AG20443 (cell line): ENCODE results near the gene PITPNM3.

Experiments
- DNase-seq: peaks from one replicate; pipeline ENCODE4 v3.0.0; 2012; ENCODE audit warnings: low spot score, mixed read lengths

Gene PITPNM3

GRCh38 chr17:6479622-6480302 is 76.6 kb downstream of the PITPNM3 start:
- no peak for DNase-seq

GRCh38 chr17:6478486-6478885 is 77.9 kb downstream of the PITPNM3 start:
- DNase-seq, result no peak

- DNase-seq, result no peak
Measured at GRCh38 chr17:6477831-6478383, 78.4 kb downstream of the PITPNM3 start.

DNA sequence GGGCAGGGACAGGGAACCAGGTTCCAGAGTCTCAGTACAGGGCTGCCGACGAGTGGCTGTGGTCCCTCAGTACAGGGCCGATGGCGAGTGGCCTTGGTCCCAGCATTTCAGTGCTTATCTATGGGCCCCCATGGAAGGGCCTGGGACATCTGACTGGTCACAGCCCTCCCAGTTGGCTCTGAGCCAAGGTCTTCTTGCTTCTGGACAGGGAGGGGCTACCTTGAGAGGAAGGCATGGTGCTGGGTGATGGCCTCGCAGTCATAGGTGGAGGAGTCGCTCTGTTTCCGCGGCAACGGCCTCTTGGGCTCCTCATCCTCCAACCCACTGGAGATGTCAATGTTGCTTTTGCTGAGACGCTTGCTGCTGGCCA is 79.6 kb downstream of the PITPNM3 start:
- DNase-seq, result no peak

DNA sequence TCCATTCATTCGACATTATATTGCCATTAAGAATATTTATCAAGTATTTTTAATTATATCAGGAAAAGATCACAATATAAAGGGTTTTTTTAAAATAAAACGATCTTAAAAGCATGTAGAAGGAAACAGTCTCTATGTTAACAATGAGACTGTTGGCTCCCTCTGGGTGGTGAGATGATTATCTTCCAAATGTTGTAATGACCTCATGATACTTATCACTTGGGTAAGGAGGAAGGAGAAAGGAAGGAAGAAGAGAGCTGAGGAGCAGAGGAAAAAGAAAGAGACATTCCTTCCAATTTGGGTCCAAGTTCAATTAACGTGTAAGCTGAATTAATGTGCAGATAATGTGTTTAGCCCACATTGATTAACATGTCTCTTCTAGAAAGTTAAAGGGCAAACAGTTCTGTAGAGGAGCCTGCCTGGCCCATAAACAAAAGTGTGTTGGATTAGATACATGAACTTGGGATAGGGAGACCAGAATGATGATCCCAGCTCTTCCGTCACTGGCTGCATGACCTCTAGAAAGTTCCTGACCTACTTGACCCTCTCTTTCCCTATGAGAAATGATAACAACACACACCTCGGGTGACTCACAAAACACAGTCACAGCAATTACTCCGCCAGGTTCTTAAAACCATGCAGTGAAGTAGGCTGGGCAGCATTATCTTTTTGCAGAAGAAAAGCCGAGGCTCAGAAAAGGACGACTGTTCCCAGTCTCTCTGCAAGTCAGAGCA is 80.1 kb downstream of the PITPNM3 start:
- no peak for DNase-seq

GRCh38 chr17:6475411-6475810 is 80.9 kb downstream of the PITPNM3 start:
- no peak for DNase-seq

DNA sequence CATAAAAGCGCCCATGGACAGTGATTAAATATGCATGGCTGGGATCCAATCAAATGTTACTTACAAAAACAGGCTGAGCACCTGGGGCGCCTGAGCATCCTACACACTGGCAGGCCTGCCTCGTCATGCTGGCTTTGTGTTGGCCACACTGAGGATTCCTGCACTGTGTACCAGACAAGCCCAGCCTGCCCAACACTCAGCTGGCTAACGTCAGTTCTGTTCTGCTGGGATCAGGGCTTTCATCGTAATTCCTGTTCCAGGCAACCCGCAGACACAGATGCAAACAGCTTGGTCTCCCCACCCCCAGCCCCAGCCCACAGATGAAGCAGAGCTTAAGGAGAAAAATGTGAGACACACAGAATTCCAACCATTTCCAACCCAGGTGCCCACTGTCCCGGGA is 81.4 kb downstream of the PITPNM3 start:
- DNase-seq, result no peak

- no peak for DNase-seq
Measured at GRCh38 chr17:6474376-6474775, 82.0 kb downstream of the PITPNM3 start.

DNA sequence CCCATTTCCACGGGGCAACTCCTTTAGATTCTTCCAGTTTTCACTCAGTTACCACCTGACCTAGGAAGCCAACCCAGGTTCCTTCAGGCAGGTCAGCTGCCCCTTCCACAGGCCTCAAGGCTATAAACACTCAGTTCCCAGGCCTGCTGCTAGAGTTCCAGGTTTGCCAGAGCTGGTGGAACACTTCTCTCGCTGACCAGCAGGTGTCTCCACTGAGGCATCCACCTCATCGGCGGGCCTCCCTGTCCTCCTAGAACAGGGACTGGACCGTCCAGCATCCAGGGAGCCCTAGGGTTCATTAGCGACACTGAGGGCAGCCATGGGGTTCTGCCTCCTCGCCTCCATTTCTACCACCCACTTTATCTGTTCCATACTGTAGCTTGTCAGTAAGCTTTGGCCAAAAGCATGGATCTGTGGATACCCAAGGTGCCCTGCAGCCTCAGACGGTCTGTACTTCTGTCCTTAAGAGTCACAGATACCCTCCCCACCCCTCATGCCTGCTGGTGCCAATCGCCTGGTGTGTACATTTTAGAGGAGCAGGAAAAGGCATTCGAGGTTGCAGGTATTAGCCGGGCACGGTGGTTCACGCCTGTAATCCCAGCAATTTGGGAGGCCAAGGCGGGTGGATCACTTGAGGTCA is 83.1 kb downstream of the PITPNM3 start:
- DNase-seq, result peak; percentile 94

GRCh38 chr17:6472517-6472916 is 83.8 kb downstream of the PITPNM3 start:
- DNase-seq, result no peak

- peak; percentile 89 for DNase-seq
Measured at GRCh38 chr17:6471531-6472465, 84.6 kb downstream of the PITPNM3 start.

- no peak for DNase-seq
Measured at GRCh38 chr17:6470751-6471521, 85.4 kb downstream of the PITPNM3 start.

DNA sequence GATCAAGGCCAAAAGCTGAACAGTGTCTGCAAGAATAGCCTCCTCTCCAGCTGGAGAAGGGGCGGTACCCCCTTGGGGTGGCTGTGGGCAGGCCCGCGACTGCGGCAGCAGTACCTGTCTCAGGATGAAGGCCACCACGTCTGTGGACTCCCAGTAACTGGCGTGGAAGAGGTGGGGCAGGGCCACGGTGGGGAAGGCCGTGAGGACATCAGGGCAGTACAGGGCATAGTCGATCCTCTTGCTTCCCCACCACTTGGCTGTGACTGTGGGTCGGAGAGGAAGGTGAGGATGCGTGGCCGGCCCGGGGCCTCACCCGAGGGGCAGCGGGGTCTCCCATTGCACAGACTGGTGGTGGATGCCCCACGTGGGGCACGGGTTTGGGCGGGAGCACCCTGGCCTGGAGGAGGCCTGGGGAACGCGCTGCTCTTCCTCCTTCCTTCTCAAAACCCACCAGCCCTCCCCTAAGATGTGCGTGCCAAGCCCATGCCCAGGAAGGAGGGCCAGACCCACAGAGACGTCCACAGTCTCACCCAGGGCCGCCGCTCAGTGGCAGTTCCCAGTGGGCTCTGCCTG is 86.1 kb downstream of the PITPNM3 start:
- no peak for DNase-seq

DNA sequence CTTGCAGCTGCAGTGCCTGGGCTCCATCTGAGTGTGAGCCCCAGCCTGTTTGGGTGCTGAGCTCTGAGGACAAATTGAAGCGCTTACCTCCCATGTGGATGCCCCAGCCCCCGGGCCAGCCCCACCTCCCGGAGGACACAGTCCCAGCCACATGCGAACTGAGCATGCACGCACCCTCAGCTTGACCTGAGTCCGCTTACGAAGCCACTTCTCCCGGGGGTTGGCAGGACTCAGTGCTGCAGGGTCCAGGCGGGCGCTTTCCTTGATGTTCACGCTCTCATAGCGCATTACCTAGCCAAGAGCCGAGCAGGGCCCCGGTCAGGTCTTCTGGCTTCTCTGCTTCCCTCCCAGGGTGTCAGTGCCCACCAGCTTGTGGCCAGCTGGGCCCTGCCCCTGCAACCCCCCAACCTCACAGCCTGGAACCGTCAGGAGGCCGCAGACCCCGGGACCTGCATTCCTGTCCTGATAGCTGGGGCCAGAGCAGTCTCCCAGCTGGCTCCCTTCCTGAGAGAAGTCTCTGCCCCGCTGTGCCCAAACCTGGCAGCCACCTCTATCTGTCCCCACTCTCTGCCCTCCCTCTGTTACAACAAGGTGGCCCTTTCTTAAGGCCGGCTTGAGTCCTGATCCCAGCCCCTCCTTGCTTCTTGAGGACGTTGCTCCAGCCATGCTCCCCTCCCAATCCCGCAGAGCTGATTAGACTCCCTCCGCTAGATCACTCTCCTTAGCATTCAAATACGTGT is 88.1 kb downstream of the PITPNM3 start:
- DNase-seq, result no peak

GRCh38 chr17:6467567-6467966 is 88.8 kb downstream of the PITPNM3 start:
- DNase-seq, result no peak

DNA sequence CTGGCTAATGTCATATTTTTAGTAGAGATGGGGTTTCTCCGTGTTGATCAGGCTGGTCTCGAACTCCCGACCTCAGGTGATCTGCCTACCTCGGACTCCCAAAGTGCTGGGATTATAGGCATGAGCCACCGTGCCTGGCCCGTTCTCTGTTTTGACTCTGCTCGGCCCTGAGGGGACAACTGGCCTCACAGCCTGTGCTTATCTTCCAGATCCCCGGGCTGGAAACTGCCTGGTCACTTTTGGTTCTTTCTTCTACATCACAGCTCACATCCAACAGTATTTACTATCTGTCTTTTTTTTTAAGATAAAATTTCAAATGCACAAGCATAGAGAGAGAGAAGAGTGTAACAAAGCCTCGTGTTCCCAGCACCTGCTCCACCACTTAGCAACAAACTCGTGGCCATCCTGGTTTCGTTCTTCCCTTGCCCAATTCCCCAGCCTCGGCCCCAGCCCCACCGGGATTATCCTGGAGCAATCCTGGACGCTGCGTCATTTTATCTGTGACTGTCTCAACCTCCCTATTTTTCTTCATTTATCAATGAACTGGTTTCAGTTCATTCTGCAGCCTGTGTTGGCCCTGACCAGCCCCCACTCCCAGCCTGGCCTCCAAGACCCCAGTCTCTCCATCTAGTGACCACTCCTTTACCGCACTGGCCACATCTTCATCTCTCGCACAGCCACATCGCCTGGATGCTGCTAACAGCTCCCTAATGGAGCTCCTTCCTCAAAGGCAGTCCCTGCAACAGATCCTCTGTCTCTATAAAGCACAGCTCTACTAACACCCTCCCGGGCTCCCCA is 91.0 kb downstream of the PITPNM3 start:
- DNase-seq, result no peak

- DNase-seq, result no peak
Measured at GRCh38 chr17:6464446-6465041, 91.8 kb downstream of the PITPNM3 start.

- no peak for DNase-seq
Measured at GRCh38 chr17:6463616-6464445, 92.5 kb downstream of the PITPNM3 start.
